ENCODE measurements around the gene METTL4.

DNA sequence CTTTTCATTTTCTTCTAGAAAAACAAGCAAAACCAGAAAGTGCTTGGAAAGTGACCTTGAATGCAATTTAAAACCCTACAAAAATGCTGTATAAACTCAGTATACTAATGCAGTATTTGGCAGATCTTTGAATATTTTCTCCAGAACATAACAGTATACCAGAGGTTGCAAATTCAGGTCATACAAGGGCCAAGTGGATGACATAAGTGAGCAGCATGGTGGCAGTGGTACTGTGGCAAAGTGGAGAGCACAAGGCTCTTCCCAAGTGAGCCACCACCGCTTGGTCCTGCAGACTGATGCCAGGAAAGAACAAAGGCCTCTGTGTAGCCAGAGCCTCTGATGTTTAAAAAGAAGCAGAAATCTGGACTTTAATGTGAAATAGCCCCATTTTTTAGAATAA is 33.1 kb downstream of the METTL4 start:
- TF ChIP-seq POLR2A (IDR thresholded peaks at IDR 0.05): no peak
- TF ChIP-seq, protein P1, sequence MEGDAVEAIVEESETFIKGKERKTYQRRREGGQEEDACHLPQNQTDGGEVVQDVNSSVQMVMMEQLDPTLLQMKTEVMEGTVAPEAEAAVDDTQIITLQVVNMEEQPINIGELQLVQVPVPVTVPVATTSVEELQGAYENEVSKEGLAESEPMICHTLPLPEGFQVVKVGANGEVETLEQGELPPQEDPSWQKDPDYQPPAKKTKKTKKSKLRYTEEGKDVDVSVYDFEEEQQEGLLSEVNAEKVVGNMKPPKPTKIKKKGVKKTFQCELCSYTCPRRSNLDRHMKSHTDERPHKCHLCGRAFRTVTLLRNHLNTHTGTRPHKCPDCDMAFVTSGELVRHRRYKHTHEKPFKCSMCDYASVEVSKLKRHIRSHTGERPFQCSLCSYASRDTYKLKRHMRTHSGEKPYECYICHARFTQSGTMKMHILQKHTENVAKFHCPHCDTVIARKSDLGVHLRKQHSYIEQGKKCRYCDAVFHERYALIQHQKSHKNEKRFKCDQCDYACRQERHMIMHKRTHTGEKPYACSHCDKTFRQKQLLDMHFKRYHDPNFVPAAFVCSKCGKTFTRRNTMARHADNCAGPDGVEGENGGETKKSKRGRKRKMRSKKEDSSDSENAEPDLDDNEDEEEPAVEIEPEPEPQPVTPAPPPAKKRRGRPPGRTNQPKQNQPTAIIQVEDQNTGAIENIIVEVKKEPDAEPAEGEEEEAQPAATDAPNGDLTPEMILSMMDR (IDR thresholded peaks at IDR 0.05): no peak
